ENCODE results near the gene TPX2.

TPX2 gene

DNA sequence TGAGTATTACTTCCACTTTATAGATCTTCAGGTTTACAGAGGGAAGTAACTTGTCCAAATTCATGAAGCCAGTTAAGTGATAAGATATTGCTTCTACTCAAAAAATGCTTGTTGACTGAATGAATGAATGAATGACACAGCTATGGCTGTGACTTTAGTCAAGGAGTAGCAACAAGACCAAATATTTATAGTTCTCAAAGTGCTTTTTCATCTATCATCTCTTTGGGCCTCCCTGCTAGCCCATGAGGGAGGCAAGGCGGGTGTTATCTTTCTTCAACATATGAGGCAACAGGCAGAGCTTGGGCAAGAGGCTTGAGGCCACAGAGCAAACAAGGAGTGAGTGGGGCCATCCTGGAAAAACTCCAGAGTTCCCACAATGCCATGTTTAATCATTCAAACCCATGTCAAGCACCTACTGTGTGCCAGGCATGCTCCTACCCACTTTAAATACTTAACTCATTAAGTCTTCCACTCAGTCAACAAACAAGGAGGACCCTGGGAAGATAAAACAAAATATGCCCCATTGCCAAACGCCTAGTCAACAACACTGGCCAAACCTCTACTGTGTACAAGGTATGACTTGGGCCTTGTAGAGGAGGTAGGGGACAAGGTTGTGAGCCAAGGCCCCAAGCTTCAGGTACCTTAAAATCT, 32.4 kb upstream of the TPX2 start:
- DNase-seq, result no peak

DNA sequence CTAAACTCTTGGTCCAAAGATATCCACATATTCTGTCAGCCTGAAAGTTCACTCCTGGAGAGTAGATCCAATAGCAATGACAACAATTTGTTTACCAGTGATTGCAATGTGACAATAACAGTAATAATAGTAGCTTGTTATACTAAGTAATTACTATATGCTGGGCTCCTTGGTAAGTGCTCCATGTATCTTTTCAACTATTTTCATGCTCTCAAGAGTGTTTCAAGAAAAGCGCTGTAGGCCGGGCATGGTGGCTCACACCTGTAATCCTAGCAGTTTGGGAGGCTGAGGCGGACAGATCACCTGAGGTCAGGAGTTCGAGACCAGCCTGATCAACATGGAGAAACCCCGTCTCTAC, 31.9 kb upstream of the TPX2 start:
- no peak for DNase-seq

DNA sequence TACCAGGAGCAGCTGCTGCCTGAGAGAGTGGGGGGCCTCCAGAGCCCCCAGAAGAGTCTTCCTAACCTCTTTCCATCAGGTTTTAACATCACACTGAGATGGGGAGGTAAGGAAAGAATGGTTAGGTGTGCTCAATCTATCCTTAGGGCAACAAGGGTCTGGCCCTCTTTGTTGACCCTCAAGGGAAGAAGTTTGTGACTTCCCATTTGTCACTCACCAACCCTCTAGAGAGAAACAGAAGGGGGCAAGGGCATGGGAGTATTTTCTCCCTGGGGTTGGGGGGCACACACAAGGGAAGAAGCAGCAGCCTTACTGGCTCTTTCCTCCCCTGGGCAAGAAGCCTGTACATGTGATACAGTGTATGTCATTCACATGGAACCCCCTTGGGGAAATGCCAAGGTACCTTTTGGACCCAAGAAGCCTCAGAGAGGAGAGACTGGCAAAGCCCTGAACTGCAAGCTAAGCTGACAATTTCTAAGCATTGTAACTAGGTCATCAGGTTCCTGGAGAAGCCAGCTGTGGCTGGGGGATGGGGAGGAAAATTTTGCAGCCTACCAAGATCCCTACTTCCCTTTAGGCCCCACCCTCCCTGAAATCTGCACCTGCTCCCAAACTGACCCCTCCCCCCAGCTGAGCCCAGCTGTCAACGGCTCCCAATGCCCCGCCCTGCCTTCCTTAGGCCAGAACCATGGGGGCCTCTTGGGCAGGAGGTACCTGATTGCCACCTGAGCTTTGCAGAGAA, 30.9 kb upstream of the TPX2 start:
- DNase-seq, result no peak

DNA sequence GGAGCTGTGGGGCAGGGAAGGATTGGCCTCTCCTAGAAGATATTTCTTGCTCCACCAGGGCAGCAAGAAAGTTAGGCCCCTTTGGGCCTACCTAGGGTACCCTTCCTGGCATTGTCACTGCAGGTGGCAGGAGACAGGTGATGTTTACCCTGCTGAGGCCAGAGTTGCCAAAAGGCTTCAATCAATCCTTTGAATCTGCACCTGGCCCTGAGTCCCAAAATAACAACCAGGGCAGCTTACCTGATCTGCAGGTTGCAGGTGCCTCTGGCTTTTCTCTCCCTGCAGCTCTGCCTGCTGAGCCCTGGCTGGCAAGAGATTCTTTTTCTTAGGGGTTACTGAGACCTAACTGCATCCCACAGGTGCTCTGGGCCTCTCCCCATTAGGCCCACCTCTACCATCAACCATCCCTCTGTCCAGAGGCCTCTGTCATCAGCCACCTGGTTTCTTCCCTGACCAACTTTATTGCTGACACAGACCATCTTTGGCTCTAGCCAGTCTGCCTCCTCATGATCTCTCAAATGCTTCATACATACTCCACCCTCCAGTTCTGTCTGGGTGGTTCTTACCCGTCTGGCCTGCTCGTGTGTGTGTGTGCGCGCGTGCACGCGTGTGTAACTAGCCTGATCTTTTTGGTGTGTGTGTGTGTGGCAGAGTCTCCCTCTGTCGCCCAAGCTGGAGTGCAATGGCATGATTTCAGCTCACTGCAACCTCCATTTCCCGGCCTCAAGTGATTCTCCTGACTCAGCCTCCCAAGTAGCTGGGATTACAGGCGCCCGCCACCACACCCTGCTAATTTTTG, 30.2 kb upstream of the TPX2 start:
- no peak for DNase-seq

DNA sequence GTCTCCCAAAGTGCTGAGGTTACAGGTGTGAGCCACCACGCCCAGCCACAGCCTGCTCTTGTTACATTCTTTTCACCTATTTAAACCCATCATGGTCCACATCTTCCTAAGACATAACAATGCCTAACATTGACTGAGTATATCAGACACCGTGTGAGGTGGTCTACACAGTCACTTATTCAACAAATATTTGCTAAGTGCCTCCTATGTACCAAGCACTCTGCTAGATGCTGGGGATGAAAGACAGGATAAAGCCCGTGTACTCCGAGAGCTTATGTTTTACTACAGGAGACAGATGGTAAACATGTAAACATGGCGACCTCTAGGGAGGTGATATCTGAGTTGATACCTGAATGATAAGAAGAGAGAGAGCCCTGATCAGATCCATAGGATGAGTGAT, 29.2 kb upstream of the TPX2 start:
- DNase-seq, result no peak

DNA sequence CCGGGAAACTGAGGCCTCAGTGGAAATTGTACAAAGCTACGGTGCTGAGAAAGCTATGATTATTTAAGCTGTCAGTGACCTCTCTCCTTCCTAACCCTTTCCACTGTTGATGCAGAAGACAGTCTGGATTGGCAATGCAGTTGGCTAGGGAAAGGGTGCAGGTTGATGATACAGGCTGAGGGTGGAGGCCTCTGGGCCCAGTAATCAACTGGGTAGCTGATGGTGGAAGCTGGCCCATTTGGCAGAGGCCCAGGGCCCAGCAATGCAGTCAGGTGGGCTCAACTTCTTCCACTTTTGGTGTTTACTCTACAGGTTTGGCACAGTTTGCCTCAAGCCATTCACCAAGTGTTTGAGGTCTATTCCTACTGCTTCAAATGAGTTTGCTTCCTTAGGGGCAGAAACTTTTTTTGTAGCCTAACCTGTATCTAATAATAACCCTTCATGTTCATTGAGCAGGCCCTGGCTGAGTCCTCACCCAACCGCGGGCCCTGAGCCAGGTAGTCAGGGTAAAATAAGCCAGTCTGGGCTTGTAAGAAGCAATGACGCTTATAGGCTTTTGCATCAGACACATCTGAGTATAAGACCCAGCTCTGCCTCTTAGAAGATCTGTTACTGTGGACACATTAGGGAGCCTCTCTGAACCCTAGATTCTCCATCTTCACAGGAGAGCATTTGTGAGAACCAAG, 28.5 kb upstream of the TPX2 start:
- DNase-seq, result no peak

DNA sequence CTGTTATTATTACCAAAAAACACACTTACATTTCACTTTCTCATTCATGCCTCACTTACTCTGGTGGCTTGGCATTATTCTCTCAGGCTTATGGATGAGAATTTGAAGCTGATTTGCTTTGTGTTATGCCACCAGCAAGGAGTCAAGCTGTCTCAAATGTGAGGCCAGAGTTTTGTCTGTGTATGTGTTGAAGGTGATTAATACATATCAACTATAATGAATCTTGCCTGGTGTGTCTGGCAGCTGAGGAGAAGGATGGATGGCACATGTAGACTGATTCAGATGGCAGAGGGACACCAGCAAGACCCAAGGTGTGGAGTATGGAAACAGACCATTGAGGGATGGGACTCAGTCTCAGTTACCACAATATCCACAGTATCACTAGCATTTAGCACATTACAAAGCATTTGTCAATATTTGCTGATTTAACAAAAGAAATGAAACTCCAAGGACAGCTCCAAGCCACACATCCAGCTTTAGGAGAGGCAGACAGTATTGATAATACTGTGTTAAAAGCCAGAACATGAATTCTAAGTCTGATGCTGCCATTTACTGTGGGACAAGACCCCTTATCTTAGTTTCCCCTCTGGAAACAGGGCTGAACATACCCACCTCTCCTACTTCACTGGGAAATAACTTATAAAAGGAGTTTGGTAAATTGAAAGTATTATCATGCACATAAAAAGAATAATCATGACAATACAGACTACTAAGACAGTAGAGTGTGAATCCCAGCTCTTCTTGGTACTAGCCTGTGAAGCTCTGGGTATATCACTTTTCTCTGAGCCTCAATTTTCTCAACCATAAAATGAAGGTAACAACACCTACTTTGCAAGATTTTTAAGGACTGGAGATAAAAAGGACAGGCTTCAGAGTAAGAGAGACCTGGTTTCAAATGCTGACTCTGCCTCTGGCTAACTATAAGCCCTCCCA, 27.6 kb upstream of the TPX2 start:
- DNase-seq, result no peak

DNA sequence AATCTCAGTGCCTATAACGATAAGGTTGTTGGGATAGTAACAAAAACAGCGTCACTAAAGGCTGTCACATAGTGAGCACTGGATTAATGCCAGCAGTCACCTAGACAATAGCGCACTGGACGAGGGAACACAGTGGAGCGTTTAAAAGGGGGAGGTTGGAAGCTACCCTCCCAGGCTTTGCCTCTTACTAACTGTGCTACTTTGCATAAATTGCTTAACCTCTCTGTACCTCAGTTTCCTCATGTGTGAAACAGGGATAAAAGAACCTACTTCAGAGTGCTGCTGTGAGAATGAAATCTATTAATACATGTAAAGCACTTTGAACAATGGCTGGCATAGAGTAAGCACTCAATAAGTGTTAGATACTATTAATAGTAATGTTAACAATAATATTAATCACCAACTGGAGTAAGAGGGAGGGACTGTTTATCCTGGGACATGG, 27.0 kb upstream of the TPX2 start:
- DNase-seq, result no peak

DNA sequence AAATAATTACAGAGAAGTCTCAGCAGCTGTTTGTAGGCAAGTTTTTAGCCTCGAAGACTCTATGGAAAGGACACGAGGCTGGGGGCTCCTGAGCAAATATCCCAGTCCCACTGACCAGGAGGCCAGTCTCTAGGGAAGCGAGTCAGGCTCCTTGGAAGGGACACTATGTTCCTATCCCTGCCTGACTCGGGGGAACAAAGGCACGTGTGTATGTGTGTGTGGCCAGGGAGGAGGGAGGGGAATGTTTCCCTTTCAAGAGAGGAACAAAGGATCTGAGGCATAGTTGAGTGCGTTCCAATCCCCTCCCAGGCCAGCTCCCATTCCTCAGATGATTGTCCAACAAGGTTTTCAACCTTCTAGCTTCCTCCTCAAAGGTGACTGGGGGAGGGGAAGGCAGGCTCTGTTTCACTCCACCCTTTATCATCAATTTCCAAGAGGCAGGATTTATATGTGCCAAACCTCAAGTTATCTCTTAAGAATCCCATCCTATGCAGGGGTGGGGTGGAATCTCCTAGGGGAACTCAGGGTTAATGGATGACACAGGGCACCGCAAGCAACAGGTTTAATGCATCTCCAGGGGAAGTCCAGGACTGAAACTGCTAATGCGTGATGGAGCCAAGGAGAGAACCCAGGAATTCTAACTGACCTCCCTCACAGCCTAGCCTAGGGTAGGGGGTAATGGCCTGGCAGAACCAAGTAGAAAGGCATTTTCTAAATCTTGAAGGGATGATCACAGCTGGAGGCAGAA, 26.4 kb upstream of the TPX2 start:
- no peak for DNase-seq

DNA sequence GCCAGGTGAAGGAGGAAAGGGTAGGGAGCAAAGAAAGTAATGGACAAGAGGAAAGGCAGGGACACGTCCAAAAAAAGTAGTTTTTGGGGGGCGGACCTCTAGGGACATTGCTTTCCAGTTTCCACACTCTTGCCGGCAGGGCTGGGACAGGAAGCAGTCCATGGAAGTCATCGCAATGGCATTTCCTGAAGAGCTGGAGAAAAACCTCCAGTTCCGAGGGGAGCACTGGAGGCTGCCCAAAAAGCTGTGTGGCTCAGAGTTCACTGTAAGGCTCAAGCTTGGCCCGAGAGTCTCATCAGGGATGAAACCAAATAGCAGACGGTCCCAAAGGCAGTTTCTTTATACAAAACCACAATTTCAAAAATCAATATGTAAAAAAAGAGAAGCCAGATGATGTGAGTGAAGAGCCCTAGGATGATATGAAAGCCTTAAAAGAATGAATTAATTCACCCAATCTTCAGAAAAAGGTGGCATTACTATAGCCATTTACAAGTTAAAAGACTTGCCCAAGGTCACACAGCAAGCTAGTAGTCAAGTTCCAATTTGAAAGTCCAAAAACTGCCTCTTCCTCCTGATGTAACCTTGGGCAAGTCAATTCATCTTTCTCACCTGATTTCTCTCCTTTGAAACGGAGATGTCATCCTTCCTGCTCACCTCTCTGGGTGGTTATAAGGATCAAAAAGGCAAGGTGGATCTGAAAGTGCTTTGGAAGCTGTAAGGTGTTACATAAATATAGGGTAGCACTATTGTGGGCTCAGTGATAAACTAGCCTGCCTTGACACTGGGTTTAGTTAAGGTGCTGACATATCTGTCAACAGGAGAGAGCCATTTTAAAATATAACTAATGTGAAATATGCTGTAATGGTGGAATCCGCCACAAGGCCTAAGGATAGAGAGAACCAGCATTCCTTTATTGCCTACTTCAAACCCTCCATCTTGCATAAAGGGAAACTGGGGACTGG, 25.5 kb upstream of the TPX2 start:
- DNase-seq, result no peak

DNA sequence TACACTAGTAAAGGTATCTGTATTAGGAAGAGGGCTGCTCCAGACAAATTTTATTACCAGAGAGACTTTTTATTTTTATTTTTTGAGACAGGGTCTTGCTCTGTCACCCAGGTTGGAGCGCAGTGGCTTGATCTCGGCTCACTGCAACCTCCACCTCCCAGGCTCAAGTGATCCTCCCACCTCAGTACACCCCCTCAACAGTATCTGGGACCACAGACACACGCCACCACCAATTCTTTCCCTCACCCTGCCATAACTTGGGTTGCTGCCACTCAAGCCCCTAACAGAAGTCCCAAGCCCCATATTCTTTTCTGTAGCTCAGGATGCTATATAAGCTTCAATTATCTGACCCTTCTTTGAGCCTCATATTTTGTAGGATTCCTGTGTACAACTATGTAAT, 23.3 kb upstream of the TPX2 start:
- no peak for DNase-seq

DNA sequence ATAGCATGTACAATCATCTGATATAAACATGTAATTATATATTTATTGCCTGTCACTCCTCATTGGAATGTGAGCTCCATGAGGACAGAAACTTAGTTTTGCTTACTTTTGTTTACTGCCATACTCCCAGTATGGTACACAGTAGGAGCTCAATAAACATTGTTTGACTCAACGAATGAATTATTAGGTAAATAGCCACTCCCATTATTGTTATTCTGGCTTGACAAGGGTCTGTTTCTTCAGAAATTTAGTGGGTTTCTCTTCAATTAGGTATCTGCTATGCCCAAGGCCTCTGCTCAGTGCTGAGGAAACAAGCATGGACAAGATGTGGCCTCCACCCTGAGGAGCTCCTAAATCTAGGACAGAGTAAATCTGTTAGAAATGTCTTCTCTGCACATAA, 22.7 kb upstream of the TPX2 start:
- DNase-seq, result no peak

DNA sequence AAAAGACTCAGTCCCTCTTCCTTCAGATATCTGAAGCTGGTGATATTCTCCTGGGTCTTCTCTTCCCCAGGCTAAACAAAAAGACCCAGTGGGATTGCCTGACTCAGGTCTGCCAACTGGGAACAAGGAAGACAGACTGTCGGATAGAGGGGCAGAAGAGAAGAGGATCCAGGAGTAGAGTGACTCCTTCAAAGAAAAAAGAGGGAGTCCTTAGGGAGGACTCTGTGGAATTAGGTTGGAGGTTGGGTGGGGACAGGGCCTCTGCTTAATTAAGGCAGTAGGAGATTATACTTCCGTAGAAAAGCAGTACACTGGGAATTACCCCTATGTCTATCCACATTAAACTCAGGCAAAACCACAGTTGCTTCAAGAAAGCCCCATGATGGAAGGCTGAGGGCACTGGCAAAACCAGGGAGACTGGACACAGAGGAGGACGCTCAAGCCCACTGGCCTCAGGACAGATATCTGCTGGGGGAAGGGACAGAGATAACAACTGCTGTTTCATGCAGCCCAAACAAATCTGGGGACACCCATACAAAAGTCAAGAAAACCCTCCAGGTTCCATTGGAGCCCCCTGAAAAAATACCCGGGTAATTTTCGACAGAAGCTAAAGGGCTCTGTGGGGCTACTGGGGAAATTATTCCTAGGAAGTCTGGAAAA, 22.1 kb upstream of the TPX2 start:
- DNase-seq, result no peak

DNA sequence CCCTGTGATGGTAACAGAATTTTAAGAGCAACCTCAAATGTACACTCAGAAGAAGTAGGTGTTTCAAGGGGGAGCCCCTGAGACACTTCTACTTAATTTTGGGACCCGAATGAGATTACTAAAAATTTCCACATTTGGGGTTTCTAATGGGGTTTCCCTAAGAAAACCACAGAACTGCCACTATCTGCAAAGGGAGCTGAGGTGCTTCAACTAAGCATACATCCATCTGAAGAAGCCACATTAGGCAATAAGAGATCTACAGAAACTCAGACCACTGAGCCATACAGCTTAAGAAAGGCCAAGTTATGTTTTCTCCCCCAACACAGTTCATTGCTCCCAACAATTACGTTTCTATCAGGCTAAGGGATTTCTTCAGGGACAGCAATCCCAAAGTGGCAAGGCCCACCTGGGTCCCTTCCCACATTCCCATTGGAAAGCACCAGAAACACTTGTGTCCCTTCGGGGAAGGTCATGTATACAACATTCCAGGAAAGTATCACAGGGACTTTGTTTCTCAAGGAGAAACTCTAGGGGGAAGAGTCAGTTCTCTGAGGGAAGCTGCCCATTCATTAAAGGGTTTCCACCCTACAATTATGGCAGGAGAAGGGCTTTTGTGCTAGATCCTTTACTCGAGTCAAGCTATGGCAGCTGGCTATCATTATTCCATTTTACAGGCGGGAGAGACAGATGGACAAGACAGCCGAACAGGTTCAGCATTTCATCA, 21.4 kb upstream of the TPX2 start:
- no peak for DNase-seq

DNA sequence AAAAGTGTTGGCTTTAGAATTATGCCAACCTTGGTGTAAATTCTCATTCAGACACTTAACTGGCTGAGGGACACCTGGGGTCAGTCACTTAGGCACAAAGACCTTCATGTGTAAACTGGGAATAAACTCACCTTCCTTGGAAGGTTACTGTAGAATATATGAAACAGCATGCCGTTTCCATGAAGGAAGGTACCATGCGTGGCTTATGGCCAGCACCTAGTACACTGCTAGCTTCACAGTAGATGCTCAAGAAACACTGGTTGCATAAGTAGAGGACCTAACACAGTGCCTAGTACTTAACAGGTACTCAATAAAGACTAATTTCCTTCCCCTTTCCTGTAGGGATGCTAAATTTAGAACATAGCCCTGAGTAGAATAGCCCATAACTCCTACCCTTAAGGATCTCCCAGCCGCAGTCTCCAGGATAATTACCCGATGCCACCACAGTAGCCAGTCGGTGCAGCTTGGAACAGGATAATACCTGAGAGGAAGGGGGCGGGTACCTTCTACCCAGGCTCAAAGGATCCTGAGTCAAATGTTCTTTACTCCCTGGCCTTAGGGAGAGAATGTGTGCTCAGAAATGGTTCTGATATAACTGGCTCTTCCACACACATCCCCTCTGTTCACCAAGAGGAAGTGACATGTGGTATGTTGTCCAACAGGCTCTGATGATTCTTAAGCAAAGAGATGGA, 20.0 kb upstream of the TPX2 start:
- no peak for DNase-seq

DNA sequence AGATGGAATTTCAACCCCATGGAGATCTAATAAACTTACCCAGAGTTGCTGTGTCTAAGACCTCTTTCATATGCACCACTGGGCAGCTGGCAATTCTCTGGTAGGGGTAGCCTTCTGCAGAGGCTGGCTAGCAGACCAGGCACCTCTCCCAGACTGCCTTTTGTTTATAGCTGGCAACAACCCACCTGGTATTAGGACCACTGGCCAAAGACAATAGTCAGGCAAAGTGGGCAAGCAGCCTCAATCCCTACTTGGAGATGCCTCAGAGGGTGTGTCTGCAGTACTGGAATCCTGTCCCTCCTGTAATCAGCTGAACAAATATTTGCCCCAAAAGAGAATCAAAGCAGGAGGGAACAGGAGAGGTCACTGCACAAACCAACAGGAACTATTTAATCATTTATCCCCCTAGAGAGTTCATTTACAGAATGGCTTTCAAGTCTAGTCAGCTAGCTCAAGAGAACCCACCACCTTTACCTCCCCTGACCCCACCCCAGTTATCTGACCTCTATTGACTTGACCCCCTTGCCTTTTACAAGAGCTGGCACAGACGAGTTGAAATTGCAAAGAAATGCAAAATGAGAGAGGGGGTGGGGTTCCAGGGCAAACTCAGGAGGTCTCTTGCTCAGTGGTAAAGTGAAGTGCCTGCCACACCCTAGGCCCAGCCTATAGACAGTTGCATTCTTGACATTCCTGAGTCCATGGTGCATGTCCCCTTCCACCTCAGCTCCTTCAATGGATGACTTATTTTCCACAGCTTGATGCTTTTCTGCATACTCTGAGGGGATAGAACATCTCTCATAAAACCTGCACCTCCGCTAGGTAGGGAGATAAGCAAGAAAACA, 19.2 kb upstream of the TPX2 start:
- DNase-seq, result no peak

All from stimulated activated CD4-positive, alpha-beta T cell treated with anti-CD3 and anti-CD28 coated beads, Interleukin-2, amount 100 ng/mL, for 48 hours (primary cell).